Measurements from ENCODE around the gene PIK3R4.

The PIK3R4 gene

GRCh38 chr3:130739848-130740247 lies 6.8 kb downstream of the PIK3R4 start:
- no peak for DNase-seq

GRCh38 chr3:130738241-130738640 lies 8.4 kb downstream of the PIK3R4 start:
- no peak for DNase-seq

GRCh38 chr3:130737622-130738021 lies 9.0 kb downstream of the PIK3R4 start:
- no peak for DNase-seq

GRCh38 chr3:130733236-130733875 lies 13.3 kb downstream of the PIK3R4 start:
- no peak for DNase-seq

GRCh38 chr3:130732501-130732900 lies 14.1 kb downstream of the PIK3R4 start:
- no peak for DNase-seq

GRCh38 chr3:130731817-130732216 lies 14.8 kb downstream of the PIK3R4 start:
- no peak for DNase-seq

- no peak for DNase-seq
These were observed 17.5 kb downstream of the PIK3R4 start for GRCh38 chr3:130729154-130729553.

GRCh38 chr3:130728037-130728436 lies 18.6 kb downstream of the PIK3R4 start:
- no peak for DNase-seq

- DNase-seq: no peak
These were observed 20.9 kb downstream of the PIK3R4 start for GRCh38 chr3:130725746-130726145.

- DNase-seq: no peak
These were observed 31.0 kb downstream of the PIK3R4 start for GRCh38 chr3:130715616-130716015.

GRCh38 chr3:130712718-130713423 lies 33.8 kb downstream of the PIK3R4 start:
- no peak for DNase-seq

GRCh38 chr3:130711565-130712324 lies 34.9 kb downstream of the PIK3R4 start:
- DNase-seq: no peak

- no peak for DNase-seq
These were observed 37.0 kb downstream of the PIK3R4 start for GRCh38 chr3:130709671-130710070.

- no peak for DNase-seq
These were observed 38.6 kb downstream of the PIK3R4 start for GRCh38 chr3:130707902-130708601.

- no peak for DNase-seq
These were observed 41.1 kb downstream of the PIK3R4 start for GRCh38 chr3:130705501-130705900.

GRCh38 chr3:130702985-130703384 lies 43.6 kb downstream of the PIK3R4 start:
- DNase-seq: no peak

GRCh38 chr3:130700541-130700940 lies 46.1 kb downstream of the PIK3R4 start:
- no peak for DNase-seq

- peak; percentile 18 for DNase-seq
These were observed 46.9 kb downstream of the PIK3R4 start for GRCh38 chr3:130699765-130700164.

- DNase-seq: no peak
These were observed 53.3 kb downstream of the PIK3R4 start for GRCh38 chr3:130693314-130693713.

GRCh38 chr3:130692455-130692854 lies 54.2 kb downstream of the PIK3R4 start:
- no peak for DNase-seq

GRCh38 chr3:130688697-130689470 lies 57.7 kb downstream of the PIK3R4 start:
- DNase-seq: no peak

GRCh38 chr3:130688015-130688688 lies 58.5 kb downstream of the PIK3R4 start:
- no peak for DNase-seq

Data from NCI-H2107 (cell line).